ENCODE data around the gene LRRC9. TPM values are rescaled to one million over a fixed set of nuclear protein-coding genes. Genes with fewer than 3 reads are reported as not detected.
A peak's percentile ranks its signal among the peaks of the same experiment; 100 is the strongest.

Gene LRRC9
- total RNA-seq, 4 donors from 2014 or later = under 0.01 to 0.11 TPM; not detected in 2

DNA sequence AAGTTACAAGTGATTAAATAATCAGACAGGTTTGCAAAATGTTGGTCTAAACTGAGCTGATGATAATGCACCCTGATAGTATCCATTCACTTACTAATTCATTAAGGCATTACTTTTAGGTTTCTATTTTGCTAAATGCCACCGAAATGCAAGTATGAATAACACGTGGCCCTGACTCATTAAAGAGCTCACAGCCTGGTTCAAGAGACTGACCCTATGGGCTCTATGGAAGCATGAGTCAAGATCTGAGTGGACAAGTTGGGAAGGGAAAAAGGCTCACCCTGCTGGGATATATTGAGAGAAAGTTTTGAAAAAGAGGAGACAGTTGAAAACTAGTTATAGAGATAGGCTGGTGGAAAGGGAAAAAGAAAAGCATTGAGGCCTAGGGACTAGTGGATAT lies 14.8 kb upstream of the LRRC9 start:
- 87% methylated on average over 2 of the region's 2 CpGs for WGBS, 2 donors
- H3K36me3 ChIP-seq = no peaks in the 10 kb centered on the region
- intact Hi-C loops (cut with DNase I) = no loop called here
- no peak overlapping the region for H3K4me3 ChIP-seq (replicated peaks in 1 of 3)
- H3K4me1 ChIP-seq = no peaks in the 10 kb centered on the region
- no peak for TF ChIP-seq POLR2A (IDR thresholded peaks at IDR 0.05)
- TF ChIP-seq, protein P1, sequence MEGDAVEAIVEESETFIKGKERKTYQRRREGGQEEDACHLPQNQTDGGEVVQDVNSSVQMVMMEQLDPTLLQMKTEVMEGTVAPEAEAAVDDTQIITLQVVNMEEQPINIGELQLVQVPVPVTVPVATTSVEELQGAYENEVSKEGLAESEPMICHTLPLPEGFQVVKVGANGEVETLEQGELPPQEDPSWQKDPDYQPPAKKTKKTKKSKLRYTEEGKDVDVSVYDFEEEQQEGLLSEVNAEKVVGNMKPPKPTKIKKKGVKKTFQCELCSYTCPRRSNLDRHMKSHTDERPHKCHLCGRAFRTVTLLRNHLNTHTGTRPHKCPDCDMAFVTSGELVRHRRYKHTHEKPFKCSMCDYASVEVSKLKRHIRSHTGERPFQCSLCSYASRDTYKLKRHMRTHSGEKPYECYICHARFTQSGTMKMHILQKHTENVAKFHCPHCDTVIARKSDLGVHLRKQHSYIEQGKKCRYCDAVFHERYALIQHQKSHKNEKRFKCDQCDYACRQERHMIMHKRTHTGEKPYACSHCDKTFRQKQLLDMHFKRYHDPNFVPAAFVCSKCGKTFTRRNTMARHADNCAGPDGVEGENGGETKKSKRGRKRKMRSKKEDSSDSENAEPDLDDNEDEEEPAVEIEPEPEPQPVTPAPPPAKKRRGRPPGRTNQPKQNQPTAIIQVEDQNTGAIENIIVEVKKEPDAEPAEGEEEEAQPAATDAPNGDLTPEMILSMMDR (IDR thresholded peaks at IDR 0.05) = no peak
- DNase-seq = no peak
- H3K27me3 ChIP-seq = no peaks in the 10 kb centered on the region
- no peaks in the 10 kb centered on the region for H3K9me3 ChIP-seq
- no peak overlapping the region for H3K27ac ChIP-seq

DNA sequence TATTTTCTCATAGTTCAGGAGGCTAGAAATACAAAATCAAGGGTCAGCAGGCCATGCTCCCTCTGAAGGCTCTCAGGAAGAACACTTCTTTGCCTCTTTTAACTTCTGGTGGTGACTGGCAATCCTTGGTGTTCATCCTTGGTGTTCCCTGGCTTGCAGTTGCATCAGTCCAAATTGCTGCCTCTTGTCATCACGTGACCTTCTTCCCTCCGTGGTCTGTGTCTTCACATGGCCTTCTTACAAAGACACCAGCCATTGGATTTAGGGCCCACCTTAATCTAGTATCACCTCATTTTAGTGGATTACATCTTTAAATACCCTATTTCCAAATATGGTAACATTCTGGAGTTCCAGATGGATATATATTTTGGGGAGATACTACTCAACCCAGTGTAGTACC lies 7.5 kb upstream of the LRRC9 start:
- no peaks in the 10 kb centered on the region for H3K36me3 ChIP-seq
- 80 to 85% methylated on average over 2 of the region's 2 CpGs for WGBS, 2 donors
- no peak overlapping the region for H3K4me3 ChIP-seq (replicated peaks in 1 of 3)
- intact Hi-C loops (cut with DNase I) = no loop called here
- H3K9me3 ChIP-seq = no peaks in the 10 kb centered on the region
- TF ChIP-seq, protein P1 (IDR thresholded peaks at IDR 0.05) = no peak
- no peak for TF ChIP-seq POLR2A (IDR thresholded peaks at IDR 0.05)
- H3K27ac ChIP-seq = no peak overlapping the region
- H3K27me3 ChIP-seq = no peaks in the 10 kb centered on the region
- H3K4me1 ChIP-seq = no peaks in the 10 kb centered on the region
- no peak for DNase-seq

DNA sequence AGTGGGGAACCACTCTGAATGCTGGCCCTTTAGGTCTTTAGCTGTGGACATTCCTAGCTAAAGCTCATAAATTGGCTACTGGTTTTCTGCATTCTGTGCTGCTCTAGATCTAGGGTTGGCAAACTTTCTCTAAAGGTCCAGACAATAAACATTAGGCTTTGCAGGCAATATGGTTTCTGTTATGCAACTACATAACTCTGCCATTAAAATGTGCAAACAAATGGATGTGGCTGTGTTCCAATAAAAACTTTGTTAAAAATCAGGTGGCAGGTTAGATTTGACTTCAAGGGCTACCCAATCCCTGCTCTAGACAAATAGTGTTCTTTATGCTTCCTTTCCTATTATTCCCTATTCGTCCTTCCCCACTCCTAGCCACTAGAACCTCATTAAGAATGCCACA lies 6.8 kb upstream of the LRRC9 start:
- Histone ChIP-seq H3K4me1 (no peaks in the 10 kb centered on the region), H3K27me3 (no peaks in the 10 kb centered on the region), H3K36me3 (no peaks in the 10 kb centered on the region), H3K4me3 (replicated peaks in 1 of 3) (no peak overlapping the region), H3K27ac (no peak overlapping the region), H3K9me3 (no peaks in the 10 kb centered on the region)
- intact Hi-C loops (cut with DNase I) = no loop called here
- no peak for DNase-seq
- TF ChIP-seq, protein P1 (IDR thresholded peaks at IDR 0.05) = no peak
- no peak for TF ChIP-seq POLR2A (IDR thresholded peaks at IDR 0.05)
- 83 to 86% methylated on average over 1 of the region's 1 CpG for WGBS, 2 donors

DNA sequence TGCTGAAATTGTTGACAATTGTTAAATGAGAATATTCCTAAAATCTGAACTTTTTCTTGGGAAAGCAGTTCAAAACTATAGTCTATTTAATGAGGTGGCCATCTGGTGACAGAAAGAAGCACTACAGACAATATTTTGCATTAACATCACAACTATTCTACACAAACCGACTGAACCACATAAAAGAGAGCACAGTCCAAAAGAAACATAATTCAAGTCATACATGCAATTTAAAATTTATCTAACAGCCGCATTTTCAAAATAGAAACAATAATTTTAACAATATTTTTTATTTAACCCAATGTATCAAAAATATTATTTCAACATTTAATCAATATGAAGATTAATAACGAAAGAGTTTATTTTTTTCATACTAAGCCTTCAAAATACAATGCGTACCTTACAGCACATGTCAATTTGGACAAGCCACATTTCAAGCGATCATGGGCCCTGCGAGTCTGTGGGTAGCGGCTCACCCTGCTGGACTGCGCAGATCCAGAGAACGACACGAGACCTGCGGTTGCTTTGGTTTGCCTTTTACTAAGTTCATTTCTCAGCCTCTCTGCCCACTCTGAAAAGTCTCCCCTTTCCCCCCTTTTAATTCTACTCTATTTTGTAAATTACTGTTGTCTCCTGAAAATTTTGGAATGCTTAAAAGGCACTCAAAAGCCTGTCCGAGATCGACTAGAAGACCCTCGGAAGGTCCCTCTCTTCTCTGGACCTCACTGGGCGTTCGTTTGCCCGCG lies 947 bp upstream of the LRRC9 start:
- Histone ChIP-seq H3K36me3 (no peaks in the 10 kb centered on the region), H3K4me3 (replicated peaks in 1 of 3) (peak overlapping the region in 2 of 3 donors; percentile 16 to 21), H3K27ac (no peak overlapping the region), H3K27me3 (no peaks in the 10 kb centered on the region), H3K4me1 (peaks cover 3 to 9% of the 10 kb centered on the region in 2 donors), H3K9me3 (no peaks in the 10 kb centered on the region)
- WGBS, 2 donors = 1% methylated on average over 18 of the region's 18 CpGs
- intact Hi-C loops (cut with DNase I) = no loop called here
- DNase-seq = peak; percentile 28 to 33
- TF ChIP-seq, protein P1 (IDR thresholded peaks at IDR 0.05) = peak in 5 of 6 experiments; percentile 12 to 49 (median 45)
- TF ChIP-seq POLR2A (IDR thresholded peaks at IDR 0.05) = no peak

DNA sequence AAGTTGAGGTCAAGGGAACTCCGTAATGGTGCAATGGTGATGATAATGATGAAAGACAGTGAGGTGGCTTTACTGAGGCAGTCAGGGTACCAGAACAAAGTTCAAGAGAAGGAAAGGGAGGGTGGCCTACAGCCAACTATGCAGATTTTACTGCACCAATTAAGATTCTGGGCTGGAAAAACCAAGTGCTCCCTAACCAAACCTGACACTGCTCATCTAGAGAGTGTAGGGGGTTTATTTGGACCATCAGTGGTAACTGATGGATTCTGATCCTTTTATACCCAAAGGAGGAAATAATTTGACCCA lies 387 bp downstream of the LRRC9 start:
- peaks cover 3 to 9% of the 10 kb centered on the region in 2 donors for H3K4me1 ChIP-seq
- no peak overlapping the region for H3K27ac ChIP-seq
- intact Hi-C loops (cut with DNase I) = no loop called here
- no peak overlapping the region for H3K4me3 ChIP-seq (replicated peaks in 1 of 3)
- no peaks in the 10 kb centered on the region for H3K27me3 ChIP-seq
- 70 to 91% methylated on average over 1 of the region's 1 CpG for WGBS, 2 donors
- H3K9me3 ChIP-seq = no peaks in the 10 kb centered on the region
- TF ChIP-seq, protein P1 (IDR thresholded peaks at IDR 0.05) = no peak
- no peak for TF ChIP-seq POLR2A (IDR thresholded peaks at IDR 0.05)
- H3K36me3 ChIP-seq = no peaks in the 10 kb centered on the region
- no peak for DNase-seq
